Loucy (cell line): ENCODE results near the gene WWOX.

ENCODE experiments used
- CTCF ChIP-seq: fragments of 200-600 bp; sonication (generic); conservative IDR thresholded peaks from 2 replicates; pipeline ENCODE4 v1.5.1; 2014; ENCODE audit warnings: mild to moderate bottlenecking, antibody characterized with exemption, low read length
- EZH2phosphoT487 ChIP-seq: fragments of 200-600 bp; IDR thresholded peaks from 2 replicates; pipeline ENCODE4 v1.6.1; 2018; ENCODE audit warnings: antibody characterized with exemption, mild to moderate bottlenecking, moderate library complexity, borderline replicate concordance

GRCh38 chr16:78405040-78405439 lies 305.6 kb downstream of the WWOX start:
- TF ChIP-seq CTCF: no peak
- no peak for TF ChIP-seq EZH2phosphoT487
